WTC11 (cell line): Measurements from ENCODE around the gene BRD1. TPM values are rescaled to one million over a fixed set of nuclear protein-coding genes. Genes with fewer than 3 reads are reported as not detected.

ENCODE experiments used
- ATAC-seq: fragments of 200-7000 bp; cut with Tn5 transposase; 2 replicates; pipeline ENCODE4 v1.10.0; 2021; ENCODE audit warnings: mild to moderate bottlenecking, moderate library complexity
- CTCF ChIA-PET: fragments of 300-600 bp; sonication (Branson Sonifier 250); formaldehyde crosslinking; loops from one replicate; lab custom pipeline; 2021; ENCODE audit warnings: antibody characterized with exemption; lab: Charles Lee
- POLR2A ChIA-PET: fragments of 350-600 bp; sonication (Branson Sonifier 250); formaldehyde crosslinking; loops from one replicate; lab custom pipeline; 2021; ENCODE audit warnings: antibody characterized with exemption; lab: Charles Lee
- DNase-seq: peaks from one replicate; pipeline ENCODE4 v3.0.0; 2021; ENCODE audit warnings: low spot score
- H3K27ac Mint-ChIP-seq: 2 replicates; pipeline ENCODE4 v1.8.0; 2021; ENCODE audit warnings: mixed read lengths
- H3K27me3 Mint-ChIP-seq: 2 replicates; pipeline ENCODE4 v1.8.0; 2021; ENCODE audit warnings: low read depth, mild to moderate bottlenecking, moderate library complexity, mixed read lengths
- H3K36me3 Mint-ChIP-seq: 2 replicates; pipeline ENCODE4 v1.8.0; 2021; ENCODE audit warnings: mixed read lengths
- H3K4me1 Mint-ChIP-seq: 2 replicates; pipeline ENCODE4 v1.8.0; 2022; ENCODE audit warnings: mixed read lengths
- H3K4me3 Mint-ChIP-seq: 2 replicates; pipeline ENCODE4 v1.8.0; 2021; ENCODE audit warnings: mild to moderate bottlenecking, moderate library complexity, mixed read lengths
- H3K9me3 Mint-ChIP-seq: 2 replicates; pipeline ENCODE4 v1.8.0; 2021; ENCODE audit warnings: mixed read lengths
- ATF3 ChIP-seq: sonication (generic); formaldehyde crosslinking; conservative IDR thresholded peaks from 2 replicates; pipeline ENCODE4 v1.8.1; 2022; ENCODE audit warnings: mild to moderate bottlenecking, missing genetic modification reagents
- CBFB ChIP-seq: sonication (generic); formaldehyde crosslinking; IDR thresholded peaks from 2 replicates; pipeline ENCODE4 v1.8.1; 2022; ENCODE audit warnings: mild to moderate bottlenecking, low read depth, missing genetic modification reagents
- FOXP1 ChIP-seq: sonication (generic); formaldehyde crosslinking; IDR thresholded peaks from 2 replicates; pipeline ENCODE4 v1.8.0; 2022; ENCODE audit warnings: missing genetic modification reagents, mild to moderate bottlenecking, moderate library complexity, borderline replicate concordance
- NFYB ChIP-seq: sonication (generic); formaldehyde crosslinking; conservative IDR thresholded peaks from 2 replicates; pipeline ENCODE4 v1.8.0; 2022; ENCODE audit warnings: low read depth, missing genetic modification reagents
- PRDM15 ChIP-seq: sonication (generic); formaldehyde crosslinking; IDR thresholded peaks from 2 replicates; pipeline ENCODE4 v1.8.0; 2022; ENCODE audit warnings: missing genetic modification reagents
- RORB ChIP-seq: fragments of 250-450 bp; sonication (Bioruptor Pico); IDR thresholded peaks from 2 replicates; pipeline ENCODE4 v1.9.0; 2021; ENCODE audit warnings: mild to moderate bottlenecking
- SOX15 ChIP-seq: fragments of 250-450 bp; sonication (Bioruptor Pico); IDR thresholded peaks from 2 replicates; pipeline ENCODE4 v1.9.0; 2021; ENCODE audit warnings: mild to moderate bottlenecking
- TEAD1 ChIP-seq: sonication (generic); formaldehyde crosslinking; IDR thresholded peaks from 2 replicates; pipeline ENCODE4 v1.8.0; 2022; ENCODE audit warnings: mild to moderate bottlenecking, missing genetic modification reagents
- TEAD4 ChIP-seq: sonication (generic); formaldehyde crosslinking; IDR thresholded peaks from 2 replicates; pipeline ENCODE4 v1.8.0; 2022; ENCODE audit warnings: mild to moderate bottlenecking, missing genetic modification reagents
- TP53 ChIP-seq: sonication (generic); formaldehyde crosslinking; IDR thresholded peaks from 2 replicates; pipeline ENCODE4 v1.8.1; 2023; ENCODE audit warnings: mild to moderate bottlenecking, missing genetic modification reagents
- ZBTB21 ChIP-seq: sonication (generic); formaldehyde crosslinking; IDR thresholded peaks from 2 replicates; pipeline ENCODE4 v1.8.1; 2023; ENCODE audit warnings: mild to moderate bottlenecking, missing genetic modification reagents, borderline replicate concordance
- ZNF121 ChIP-seq: sonication (generic); formaldehyde crosslinking; IDR thresholded peaks from 2 replicates; pipeline ENCODE4 v1.8.0; 2023; ENCODE audit warnings: missing genetic modification reagents
- ZNF416 ChIP-seq: fragments of 250-450 bp; sonication (Bioruptor Pico); IDR thresholded peaks from 2 replicates; pipeline ENCODE4 v1.9.0; 2021; ENCODE audit warnings: mild to moderate bottlenecking, inconsistent platforms
- total RNA-seq: library from RNA; stranded (reverse); gene quantifications from 3 replicates; pipeline ENCODE4 v1.2.3, GENCODE V29; 2021
- TF ChIP-seq, protein P1 (sequence below): sonication (generic); formaldehyde crosslinking; IDR thresholded peaks from 2 replicates; pipeline ENCODE4 v1.8.0; 2022; ENCODE audit warnings: mild to moderate bottlenecking, missing genetic modification reagents
- TF ChIP-seq, protein P2 (sequence below): fragments of 250-450 bp; sonication (Bioruptor Pico); conservative IDR thresholded peaks from 2 replicates; pipeline ENCODE4 v1.9.0; 2021; ENCODE audit warnings: mild to moderate bottlenecking
- TF ChIP-seq, protein P3 (sequence below): sonication (generic); formaldehyde crosslinking; IDR thresholded peaks from 2 replicates; pipeline ENCODE4 v1.8.1; 2023; ENCODE audit warnings: mild to moderate bottlenecking, missing genetic modification reagents, moderate library complexity
- TF ChIP-seq, protein P4 (sequence below): sonication (generic); formaldehyde crosslinking; IDR thresholded peaks from 2 replicates; pipeline ENCODE4 v1.8.1; 2023; ENCODE audit warnings: mild to moderate bottlenecking, moderate library complexity, missing genetic modification reagents

BRD1 gene
- total RNA-seq, 1 experiment from 2014 or later = 36.6 TPM

DNA sequence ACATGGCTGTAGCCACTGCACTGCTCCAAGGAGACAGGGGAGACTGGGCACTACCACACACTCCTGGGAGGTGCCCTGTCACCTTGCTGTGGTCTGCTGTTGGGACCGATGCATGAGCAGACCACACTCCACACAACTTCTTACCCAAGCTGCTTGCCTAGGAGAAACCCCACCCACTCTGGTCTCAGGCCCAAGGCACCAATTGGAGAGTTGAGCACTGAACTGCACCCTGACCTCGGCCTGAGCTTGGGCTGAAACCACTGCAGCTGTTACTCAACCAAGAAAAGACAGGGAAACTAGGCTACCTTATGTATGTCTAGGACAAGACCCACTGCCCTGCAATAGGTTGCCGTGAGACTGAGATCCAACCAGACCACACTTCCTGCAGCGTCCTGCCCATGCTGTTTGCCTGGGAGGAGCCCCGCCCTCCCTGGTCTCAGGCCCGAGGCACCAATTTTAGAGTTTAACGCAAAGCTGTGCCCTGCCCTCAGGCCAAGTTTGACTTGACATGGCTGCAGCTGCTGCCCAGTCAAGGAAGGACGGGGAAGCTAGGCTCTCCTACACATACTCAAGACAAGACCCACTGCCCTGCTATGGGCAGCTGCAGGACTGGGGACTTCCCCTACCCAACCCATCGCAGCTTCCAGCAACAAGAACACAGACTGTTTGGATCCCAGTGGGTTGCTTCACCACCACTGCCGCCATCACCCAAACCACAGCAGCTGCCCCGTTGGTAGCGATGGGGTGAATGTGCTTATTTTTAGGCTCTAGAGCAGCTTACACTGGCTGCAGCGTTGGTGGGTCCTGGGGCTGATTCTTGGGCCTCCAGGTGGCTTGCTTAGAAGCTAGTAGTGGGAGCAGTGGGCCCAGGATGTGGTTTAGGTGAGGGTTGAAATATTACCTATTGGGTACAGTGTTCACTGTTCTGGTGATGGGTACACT, 66.8 kb downstream of the BRD1 start (continued):
- TF ChIP-seq, protein P1, sequence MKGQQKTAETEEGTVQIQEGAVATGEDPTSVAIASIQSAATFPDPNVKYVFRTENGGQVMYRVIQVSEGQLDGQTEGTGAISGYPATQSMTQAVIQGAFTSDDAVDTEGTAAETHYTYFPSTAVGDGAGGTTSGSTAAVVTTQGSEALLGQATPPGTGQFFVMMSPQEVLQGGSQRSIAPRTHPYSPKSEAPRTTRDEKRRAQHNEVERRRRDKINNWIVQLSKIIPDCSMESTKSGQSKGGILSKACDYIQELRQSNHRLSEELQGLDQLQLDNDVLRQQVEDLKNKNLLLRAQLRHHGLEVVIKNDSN (CRISPR knock-in tag) = no peak

DNA sequence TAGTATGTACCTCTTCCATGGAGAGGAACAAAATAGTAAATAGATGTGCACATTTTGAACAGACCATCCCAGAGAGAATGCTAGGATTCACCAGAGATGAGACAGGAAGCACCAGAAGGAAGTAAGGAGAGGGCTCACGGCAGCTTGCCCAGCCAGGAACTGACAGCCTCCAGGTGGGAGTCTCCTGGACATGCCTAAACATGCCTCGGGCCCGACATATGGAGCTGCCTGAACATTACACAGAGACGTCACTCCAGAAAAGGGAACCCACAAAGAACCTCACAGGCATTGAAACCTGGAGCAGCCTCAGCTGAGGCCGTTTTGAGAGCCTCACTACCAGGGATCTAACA, 67.4 kb downstream of the BRD1 start:
- peaks cover 4% of the 10 kb centered on the region for H3K27me3 Mint-ChIP-seq
- H3K9me3 Mint-ChIP-seq = peaks cover 15% of the 10 kb centered on the region
- no peak for DNase-seq
- ATAC-seq = no peak
- no peak overlapping the region for H3K27ac Mint-ChIP-seq
- CTCF ChIA-PET = no interaction called here
- no peak for TF ChIP-seq ZNF121 (CRISPR knock-in tag)
- no peak for TF ChIP-seq TP53 (CRISPR knock-in tag)
- TF ChIP-seq, protein P2, sequence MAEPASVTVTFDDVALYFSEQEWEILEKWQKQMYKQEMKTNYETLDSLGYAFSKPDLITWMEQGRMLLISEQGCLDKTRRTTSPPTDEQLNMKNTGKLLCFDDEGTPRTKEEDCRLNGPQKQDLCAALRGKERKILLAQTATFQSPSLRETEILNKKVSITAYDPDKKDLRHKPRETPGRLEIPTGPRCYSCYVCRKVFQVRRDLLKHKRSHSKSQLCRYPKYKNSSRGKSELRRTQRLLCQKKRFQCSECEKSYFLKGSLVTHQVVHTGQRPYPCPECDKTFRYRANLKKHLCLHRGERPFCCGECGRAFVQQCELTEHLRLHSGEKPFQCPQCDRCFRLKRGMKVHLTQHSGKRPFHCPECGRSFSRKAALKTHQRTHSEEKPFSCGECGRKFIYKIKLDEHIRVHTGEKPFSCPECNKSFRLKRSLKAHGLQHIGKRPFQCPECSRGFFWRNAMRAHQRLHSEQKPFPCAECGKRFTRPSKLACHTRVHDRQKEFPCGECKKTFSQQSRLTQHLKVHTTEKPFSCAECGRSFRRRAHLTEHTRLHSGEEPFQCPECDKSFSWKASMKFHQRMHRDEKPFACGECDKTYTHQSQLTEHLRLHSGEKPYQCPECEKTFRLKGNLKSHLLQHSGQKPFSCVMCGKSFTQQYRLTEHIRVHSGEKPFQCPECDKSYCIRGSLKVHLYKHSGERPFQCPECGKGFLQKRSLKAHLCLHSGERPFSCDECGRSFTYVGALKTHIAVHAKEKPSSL (CRISPR knock-in tag) = no peak
- no peak for TF ChIP-seq TEAD1
- TF ChIP-seq, protein P3, sequence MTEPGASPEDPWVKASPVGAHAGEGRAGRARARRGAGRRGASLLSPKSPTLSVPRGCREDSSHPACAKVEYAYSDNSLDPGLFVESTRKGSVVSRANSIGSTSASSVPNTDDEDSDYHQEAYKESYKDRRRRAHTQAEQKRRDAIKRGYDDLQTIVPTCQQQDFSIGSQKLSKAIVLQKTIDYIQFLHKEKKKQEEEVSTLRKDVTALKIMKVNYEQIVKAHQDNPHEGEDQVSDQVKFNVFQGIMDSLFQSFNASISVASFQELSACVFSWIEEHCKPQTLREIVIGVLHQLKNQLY (CRISPR knock-in tag) = no peak
- no peak for TF ChIP-seq ATF3 (CRISPR knock-in tag)
- TF ChIP-seq PRDM15 (CRISPR knock-in tag) = no peak
- TF ChIP-seq TEAD4 (CRISPR knock-in tag) = no peak
- TF ChIP-seq SOX15 (CRISPR knock-in tag) = no peak
- TF ChIP-seq RORB (CRISPR knock-in tag) = no peak
- TF ChIP-seq, protein P4, sequence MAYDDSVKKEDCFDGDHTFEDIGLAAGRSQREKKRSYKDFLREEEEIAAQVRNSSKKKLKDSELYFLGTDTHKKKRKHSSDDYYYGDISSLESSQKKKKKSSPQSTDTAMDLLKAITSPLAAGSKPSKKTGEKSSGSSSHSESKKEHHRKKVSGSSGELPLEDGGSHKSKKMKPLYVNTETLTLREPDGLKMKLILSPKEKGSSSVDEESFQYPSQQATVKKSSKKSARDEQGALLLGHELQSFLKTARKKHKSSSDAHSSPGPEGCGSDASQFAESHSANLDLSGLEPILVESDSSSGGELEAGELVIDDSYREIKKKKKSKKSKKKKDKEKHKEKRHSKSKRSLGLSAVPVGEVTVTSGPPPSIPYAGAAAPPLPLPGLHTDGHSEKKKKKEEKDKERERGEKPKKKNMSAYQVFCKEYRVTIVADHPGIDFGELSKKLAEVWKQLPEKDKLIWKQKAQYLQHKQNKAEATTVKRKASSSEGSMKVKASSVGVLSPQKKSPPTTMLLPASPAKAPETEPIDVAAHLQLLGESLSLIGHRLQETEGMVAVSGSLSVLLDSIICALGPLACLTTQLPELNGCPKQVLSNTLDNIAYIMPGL = no peak
- TF ChIP-seq NFYB (CRISPR knock-in tag) = no peak
- no peak for TF ChIP-seq ZNF416 (CRISPR knock-in tag)
- no peak for TF ChIP-seq ZBTB21
- no peak for TF ChIP-seq CBFB
- no peak for TF ChIP-seq FOXP1
- no peak overlapping the region for H3K4me3 Mint-ChIP-seq
- POLR2A ChIA-PET = no interaction called here
- H3K4me1 Mint-ChIP-seq = peaks cover 5% of the 10 kb centered on the region; the same call in 1 of the 2 replicates
- no peaks in the 10 kb centered on the region for H3K36me3 Mint-ChIP-seq
